ENCODE results near the gene MRPL58. TPM values are rescaled to one million over a fixed set of nuclear protein-coding genes. Genes with fewer than 3 reads are reported as not detected.

The MRPL58 gene
- polyA plus RNA-seq, 1 experiment = 53.7 TPM

GRCh38 chr17:75068750-75069149, 56.3 kb downstream of the MRPL58 start:
- ChIA-PET POLR2A (no interaction called here), CTCF (interaction anchor here (0.7 to 2.2 kb wide), 6 partner anchors 8 to 133 kb away, joined by 3 to 18 read pairs (median 6); no protein-coding TSS in a partner anchor)
- no peaks in the 10 kb centered on the region for H3K27me3 ChIP-seq (ENCODE audit: control insufficient read depth, insufficient read depth, low read length)
- no peaks in the 10 kb centered on the region for H3K9me3 ChIP-seq (ENCODE audit: control insufficient read depth, insufficient read depth, low read length)
- DNase-seq (ENCODE audit: low read depth, low spot score) = no peak
- no peak for TF ChIP-seq CTCF (IDR thresholded peaks at IDR 0.05; ENCODE audit: low read depth, low read length)
- no peak overlapping the region for H3K4me3 ChIP-seq (ENCODE audit: low read depth, low read length)
- no peak overlapping the region for H3K27ac ChIP-seq (ENCODE audit: low read depth, low read length)

GRCh38 chr17:75069783-75070182, 57.3 kb downstream of the MRPL58 start:
- DNase-seq (ENCODE audit: low read depth, low spot score) = no peak
- no peaks in the 10 kb centered on the region for H3K27me3 ChIP-seq (ENCODE audit: control insufficient read depth, insufficient read depth, low read length)
- ChIA-PET POLR2A (no interaction called here), CTCF (interaction anchor here (0.6 to 2.2 kb wide), 10 partner anchors 9 to 132 kb away, joined by 3 to 18 read pairs (median 4); no protein-coding TSS in a partner anchor)
- no peak overlapping the region for H3K4me3 ChIP-seq (ENCODE audit: low read depth, low read length)
- H3K9me3 ChIP-seq (ENCODE audit: control insufficient read depth, insufficient read depth, low read length) = no peaks in the 10 kb centered on the region
- TF ChIP-seq CTCF (IDR thresholded peaks at IDR 0.05; ENCODE audit: low read depth, low read length) = peak; percentile 47
- no peak overlapping the region for H3K27ac ChIP-seq (ENCODE audit: low read depth, low read length)

Small RNA genes lying within 50 kb of the gene (small RNA-seq; reads per million reads assigned to genes)
- gene AC111186.1 (ENCODE audit: insufficient read length, low read depth) = not detected
- not detected for gene RN7SL573P (ENCODE audit: insufficient read length, low read depth)
- gene RNU6-362P (ENCODE audit: insufficient read length, low read depth) = not detected

Other genes with a start within 250 kb of the MRPL58 start
- gene NAT9, start 236.3 kb upstream of the MRPL58 start, polyA plus RNA-seq (2011; rRNA removed) = 33.6 and 37.3 TPM in 2 replicates
- gene GRIN2C, start 152.8 kb upstream of the MRPL58 start, polyA plus RNA-seq (2011; rRNA removed) = 0.01 TPM in 1 of 2 replicates, not detected in the other
- 23.0 and 32.7 TPM in 2 replicates for gene FDXR, start 139.7 kb upstream of the MRPL58 start, polyA plus RNA-seq (2011; rRNA removed)
- gene FADS6, start 119.0 kb upstream of the MRPL58 start, polyA plus RNA-seq (2011; rRNA removed) = not detected in 2 replicates
- not detected in 2 replicates for gene USH1G, start 89.4 kb upstream of the MRPL58 start, polyA plus RNA-seq (2011; rRNA removed)
- not detected in 2 replicates for gene OTOP2, start 88.4 kb upstream of the MRPL58 start, polyA plus RNA-seq (2011; rRNA removed)
- not detected in 2 replicates for gene OTOP3, start 76.8 kb upstream of the MRPL58 start, polyA plus RNA-seq (2011; rRNA removed)
- 1.4 and 1.8 TPM in 2 replicates for gene HID1, start 39.9 kb upstream of the MRPL58 start, polyA plus RNA-seq (2011; rRNA removed)
- 8.4 and 11.4 TPM in 2 replicates for gene CDR2L, start 25.0 kb upstream of the MRPL58 start, polyA plus RNA-seq (2011; rRNA removed)
- 281 and 292 TPM in 2 replicates for gene ATP5PD, start 34.3 kb downstream of the MRPL58 start, polyA plus RNA-seq (2011; rRNA removed)
- 29.8 and 36.0 TPM in 2 replicates for gene KCTD2, start 34.6 kb downstream of the MRPL58 start, polyA plus RNA-seq (2011; rRNA removed)
- 2.9 and 3.6 TPM in 2 replicates for gene SLC16A5, start 75.3 kb downstream of the MRPL58 start, polyA plus RNA-seq (2011; rRNA removed)
- 5.6 and 6.5 TPM in 2 replicates for gene ARMC7, start 97.3 kb downstream of the MRPL58 start, polyA plus RNA-seq (2011; rRNA removed)
- gene NT5C, start 119.1 kb downstream of the MRPL58 start, polyA plus RNA-seq (2011; rRNA removed) = 22.6 and 27.9 TPM in 2 replicates
- gene JPT1, start 141.8 kb downstream of the MRPL58 start, polyA plus RNA-seq (2011; rRNA removed) = 89.8 and 97.0 TPM in 2 replicates
- 356 and 439 TPM in 2 replicates for gene SUMO2, start 170.3 kb downstream of the MRPL58 start, polyA plus RNA-seq (2011; rRNA removed)
- gene NUP85, start 193.0 kb downstream of the MRPL58 start, polyA plus RNA-seq (2011; rRNA removed) = 31.5 and 33.3 TPM in 2 replicates
- gene GGA3, start 248.9 kb downstream of the MRPL58 start, polyA plus RNA-seq (2011; rRNA removed) = 25.0 and 25.8 TPM in 2 replicates
- 53.8 and 62.6 TPM in 2 replicates for gene MRPS7, start 249.2 kb downstream of the MRPL58 start, polyA plus RNA-seq (2011; rRNA removed)

Data from AG04450 (cell line).